Right cardiac atrium (tissue), 5 donors: ENCODE measurements around the gene WWP2. TPM values are rescaled to one million over a fixed set of nuclear protein-coding genes. Genes with fewer than 3 reads are reported as not detected.
"Not testable (repeated sequence)": the region's sequence is repeated elsewhere in the genome, so short reads cannot be mapped to it uniquely, and the experiment has no call there.

Experiments used
- ATAC-seq, 2 donors: fragments of 200-7000 bp; cut with Tn5 transposase; one replicate each; pipeline versions ENCODE4 v1.8.0 to v1.9.1; 2020; ENCODE audit warnings: moderate library complexity in 2 of 2, mild to moderate bottlenecking in 1 of 2
- DNase-seq, 3 donors: peaks; one replicate each; pipeline ENCODE4 v3.0.0-alpha.2; 2020
- H3K27ac ChIP-seq: one replicate; pipeline ENCODE4 v1.5.1; 2013; ENCODE audit warnings: mild to moderate bottlenecking, low read length, control low read depth, moderate library complexity
- H3K27me3 ChIP-seq: one replicate; pipeline ENCODE4 v1.6.1; 2013; ENCODE audit not compliant: control insufficient read depth, insufficient read depth
- H3K4me1 ChIP-seq: one replicate; pipeline ENCODE4 v1.6.1; 2013; ENCODE audit warnings: low read length; ENCODE audit not compliant: control insufficient read depth, insufficient read depth
- H3K4me3 ChIP-seq: one replicate; pipeline ENCODE4 v1.5.1; 2013; ENCODE audit warnings: low read length, control low read depth
- H3K9me3 ChIP-seq: one replicate; pipeline ENCODE4 v1.6.1; 2013; ENCODE audit warnings: low read length; ENCODE audit not compliant: control insufficient read depth
- WGBS: extraction: QIAGEN DNeasy Blood & Tissue Kit; methylation state at CpG from one replicate; pipeline ENCODE4 v1.1.7; 2013; 5-methylcytosine and 5-hydroxymethylcytosine counted together
- intact Hi-C, 4 donors: fragments of 100-400 bp; cut with DNase I; formaldehyde crosslinking; loops; one replicate each; pipeline versions ENCODE4 v1.11.0 to v1.14.0; 2022 to 2023
- polyA plus RNA-seq: library from polyadenylated mRNA; stranded (reverse); fragments of 200-250 nt; gene quantifications from one replicate; pipeline ENCODE4 v1.2.3, GENCODE V29; 2013
- total RNA-seq, 4 donors: library from RNA; stranded (reverse); fragmentation: NEBNext Ultra II Directional; extraction: Animal tissue kit (Norgen Biotek cat#: 25700); gene quantifications; one replicate each; pipeline ENCODE4 v1.2.1, GENCODE V29; 2021
- donor health status: healthy with polysubstance abuse.
- donor health status: DM: no; HTN: yes; CAD: no.
- donor health status: DM: no; HTN: no; CAD: no.
- donor health status: DM: no; HTN: yes; CAD: no; lungs with severe emphysema.
- donor health status: DM: yes; HTN: yes; CAD: no.

WWP2 gene
- total and polyA plus RNA-seq, 5 donors, result 11.0 to 24.6 (median 18.5) TPM

GRCh38 chr16:69952572-69953355, 190.6 kb downstream of the WWP2 start:
- not testable (repeated sequence) for DNase-seq, H3K27ac ChIP-seq, ATAC-seq

GRCh38 chr16:69954241-69954640, 192.1 kb downstream of the WWP2 start:
- H3K27ac ChIP-seq, H3K4me1 ChIP-seq, H3K4me3 ChIP-seq, intact Hi-C loops, ATAC-seq, H3K27me3 ChIP-seq, H3K9me3 ChIP-seq: not testable (repeated sequence)
- peak in 1 of 3 donors; percentile 21 for DNase-seq
- WGBS, result 95% methylated on average over 13 of the region's 13 CpGs

More at GRCh38 chr16:69952572-69953355, 190.6 kb downstream of the WWP2 start:
- H3K4me1 ChIP-seq, intact Hi-C loops, H3K4me3 ChIP-seq, H3K27me3 ChIP-seq, H3K9me3 ChIP-seq: not testable (repeated sequence)
- WGBS, result 70% methylated on average over 17 of the region's 24 CpGs

- H3K9me3 ChIP-seq, H3K27me3 ChIP-seq, ATAC-seq, intact Hi-C loops, H3K4me1 ChIP-seq, DNase-seq, H3K4me3 ChIP-seq, H3K27ac ChIP-seq: not testable (repeated sequence)
- 93% methylated on average over 4 of the region's 9 CpGs for WGBS
Observed at GRCh38 chr16:69963312-69963711, 201.2 kb downstream of the WWP2 start.

GRCh38 chr16:69964960-69965660, 203.0 kb downstream of the WWP2 start:
- intact Hi-C loops, H3K9me3 ChIP-seq, H3K4me1 ChIP-seq, H3K27me3 ChIP-seq: not testable (repeated sequence)
- peak overlapping the region; percentile 89 for H3K4me3 ChIP-seq
- whole genome bisulfite sequencing, result 11% methylated on average over 56 of the region's 68 CpGs
- DNase-seq (peak; percentile 81 to 93 (median 92)), ATAC-seq (peak; percentile 97)
- peak overlapping the region; percentile 30 for H3K27ac ChIP-seq

DNA sequence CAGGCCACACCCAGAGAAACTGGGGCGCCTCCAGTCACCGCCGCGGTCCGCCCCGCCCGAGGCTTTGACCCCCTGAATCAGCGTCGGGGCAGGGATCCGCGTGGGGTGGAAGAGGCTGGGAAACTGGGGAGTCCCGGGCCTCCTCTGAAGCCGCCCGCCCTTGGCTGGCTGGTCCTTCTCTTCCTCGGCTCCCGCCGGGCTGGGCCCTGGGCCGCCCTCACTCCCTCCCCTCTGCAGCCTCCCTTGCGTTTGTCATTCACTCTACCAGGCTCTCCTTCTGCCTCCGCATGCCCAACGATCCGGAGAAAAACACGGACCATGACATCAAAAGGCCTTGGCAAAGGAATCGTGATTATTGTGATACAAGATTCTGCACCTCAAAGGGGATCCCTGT, 203.5 kb downstream of the WWP2 start:
- ATAC-seq (peak; percentile 64 to 70), DNase-seq (peak in 1 of 3 donors; percentile 27)
- WGBS, result 12% methylated on average over 5 of the region's 24 CpGs
- H3K4me3 ChIP-seq, result peak overlapping the region; percentile 89
- intact Hi-C loops, H3K4me1 ChIP-seq, H3K27me3 ChIP-seq, H3K27ac ChIP-seq, H3K9me3 ChIP-seq: not testable (repeated sequence)

- H3K4me3 ChIP-seq, H3K27ac ChIP-seq, intact Hi-C loops, H3K9me3 ChIP-seq, H3K4me1 ChIP-seq, H3K27me3 ChIP-seq, ATAC-seq, DNase-seq: not testable (repeated sequence)
- no CpG with 5 or more reads among the region's 5 CpGs for WGBS
Observed at GRCh38 chr16:69967688-69968087, 205.6 kb downstream of the WWP2 start.

GRCh38 chr16:69968125-69968524, 206.0 kb downstream of the WWP2 start:
- H3K4me1 ChIP-seq, H3K27ac ChIP-seq, ATAC-seq, H3K27me3 ChIP-seq, DNase-seq, H3K9me3 ChIP-seq, intact Hi-C loops, H3K4me3 ChIP-seq: not testable (repeated sequence)
- no CpG with 5 or more reads among the region's 10 CpGs for WGBS

GRCh38 chr16:69969657-69970056, 207.5 kb downstream of the WWP2 start:
- intact Hi-C loops, ATAC-seq, H3K4me1 ChIP-seq, DNase-seq, H3K27me3 ChIP-seq, H3K4me3 ChIP-seq, H3K9me3 ChIP-seq, H3K27ac ChIP-seq: not testable (repeated sequence)
- WGBS, result over 99% methylated on average over 4 of the region's 4 CpGs

DNA sequence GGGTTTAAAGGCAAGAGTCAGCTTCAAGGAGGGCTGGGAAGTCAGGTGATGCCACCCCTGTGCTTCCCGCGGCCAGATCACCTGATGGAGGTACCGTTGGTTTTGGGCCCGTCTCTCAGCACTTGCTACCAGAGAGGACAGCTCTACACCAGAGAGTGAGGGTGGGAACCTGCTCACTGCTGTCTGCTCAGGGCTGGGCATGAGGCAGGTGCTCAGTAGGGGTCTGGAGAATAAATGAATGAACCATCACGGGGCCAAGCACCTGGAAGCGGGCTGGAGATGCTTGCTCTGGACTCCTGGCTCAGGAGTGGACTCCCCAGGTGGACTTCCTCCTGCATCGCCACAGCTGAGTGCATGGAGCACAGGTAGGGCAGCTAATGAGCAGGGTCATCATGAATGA, 210.0 kb downstream of the WWP2 start:
- peak; percentile 47 to 48 for ATAC-seq
- H3K27me3 ChIP-seq, H3K9me3 ChIP-seq, DNase-seq, intact Hi-C loops, H3K4me1 ChIP-seq, H3K27ac ChIP-seq, H3K4me3 ChIP-seq: not testable (repeated sequence)
- 94% methylated on average over 2 of the region's 7 CpGs for WGBS

DNA sequence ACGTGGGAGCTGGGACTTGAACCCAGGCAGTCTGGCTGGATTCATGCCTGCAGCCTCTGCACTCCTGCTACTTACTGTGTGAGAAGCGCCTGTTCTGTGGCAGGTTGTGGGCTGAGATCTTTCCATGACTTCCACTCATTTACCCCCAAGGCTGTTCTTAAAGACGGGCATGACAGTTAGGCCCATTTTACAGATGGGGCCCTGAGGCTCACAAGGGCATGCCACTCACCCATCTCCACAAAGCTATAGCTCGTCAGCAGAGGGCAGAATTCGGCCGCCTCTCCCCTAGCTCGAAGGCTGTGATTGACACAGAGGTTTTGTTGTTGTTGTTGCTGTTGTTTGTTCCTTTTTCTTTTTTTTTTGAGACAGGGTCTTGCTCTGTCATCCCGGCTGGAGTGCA, 210.8 kb downstream of the WWP2 start:
- DNase-seq, ATAC-seq, H3K4me1 ChIP-seq, H3K4me3 ChIP-seq, H3K27me3 ChIP-seq, H3K27ac ChIP-seq, intact Hi-C loops, H3K9me3 ChIP-seq: not testable (repeated sequence)
- 89% methylated on average over 7 of the region's 8 CpGs for WGBS

DNA sequence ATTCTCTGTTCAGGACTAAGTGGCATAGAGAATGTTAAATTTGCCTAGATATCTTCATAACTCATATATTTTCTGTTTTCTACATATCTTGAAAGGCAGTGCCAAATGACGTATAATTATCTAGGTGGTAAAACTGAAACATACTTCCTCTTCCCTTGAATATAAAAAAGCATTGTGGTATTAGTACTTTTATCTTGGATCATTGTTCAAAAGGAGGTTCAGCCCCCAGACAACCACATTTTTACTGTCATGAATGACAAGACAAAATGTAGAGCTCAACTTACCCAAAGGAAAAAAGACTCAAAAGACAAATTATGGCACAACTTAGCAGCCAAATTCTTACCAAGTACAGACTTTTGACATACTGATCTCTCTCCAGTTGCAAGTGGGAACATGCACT, 223.1 kb downstream of the WWP2 start:
- H3K4me1 ChIP-seq, intact Hi-C loops, DNase-seq, ATAC-seq, H3K27ac ChIP-seq, H3K27me3 ChIP-seq, H3K4me3 ChIP-seq, H3K9me3 ChIP-seq: not testable (repeated sequence)
- WGBS, result 73% methylated on average over 1 of the region's 1 CpG
